Activated CD8-positive, alpha-beta T cell treated with anti-CD3 and anti-CD28 coated beads for 36 hours (primary cell): ENCODE measurements around the gene EIF4EBP2. TPM values are rescaled to one million over a fixed set of nuclear protein-coding genes. Genes with fewer than 3 reads are reported as not detected.

ENCODE experiments used
- ATAC-seq: fragments of 200-7000 bp; cut with Tn5 transposase; one replicate; pipeline ENCODE4 v1.10.0; 2021; ENCODE audit warnings: mild to moderate bottlenecking, moderate library complexity
- CTCF ChIA-PET: fragments of 350-600 bp; sonication (Branson Sonifier 250); formaldehyde crosslinking; loops from one replicate; lab custom pipeline; 2021; ENCODE audit warnings: antibody characterized with exemption; lab: Charles Lee
- POLR2A ChIA-PET: fragments of 350-600 bp; sonication (Branson Sonifier 250); formaldehyde crosslinking; loops from one replicate; lab custom pipeline; 2021; ENCODE audit warnings: antibody characterized with exemption; lab: Charles Lee
- DNase-seq: peaks from one replicate; pipeline ENCODE4 v3.0.0-alpha.2; 2020
- H3K27ac Mint-ChIP-seq: one replicate; pipeline ENCODE4 v1.8.0; 2021; ENCODE audit warnings: mild to moderate bottlenecking, mixed read lengths
- H3K27me3 Mint-ChIP-seq: one replicate; pipeline ENCODE4 v1.8.0; 2021; ENCODE audit warnings: mixed read lengths
- H3K36me3 Mint-ChIP-seq: one replicate; pipeline ENCODE4 v1.8.0; 2021; ENCODE audit warnings: low read depth, mixed read lengths
- H3K4me1 Mint-ChIP-seq: one replicate; pipeline ENCODE4 v1.8.0; 2021; ENCODE audit warnings: low read depth, mixed read lengths
- H3K4me3 Mint-ChIP-seq: one replicate; pipeline ENCODE4 v1.8.0; 2021; ENCODE audit warnings: mild to moderate bottlenecking, moderate library complexity, mixed read lengths
- H3K9me3 Mint-ChIP-seq: one replicate; pipeline ENCODE4 v1.8.0; 2021; ENCODE audit warnings: mixed read lengths
- intact Hi-C: fragments of 100-400 bp; cut with micrococcal nuclease; formaldehyde crosslinking; loops from one replicate; pipeline ENCODE4 v1.10.0; 2022
- total RNA-seq, 2 experiments: library from RNA; stranded (reverse); gene quantifications; one replicate each; pipeline ENCODE4 v1.2.3, GENCODE V29; 2021
- TF ChIP-seq, protein P1 (sequence below): fragments of 200-600 bp; IDR thresholded peaks from one replicate; pipeline ENCODE4 v1.8.0; 2022; ENCODE audit warnings: antibody characterized with exemption, mild to moderate bottlenecking

The EIF4EBP2 gene
- total RNA-seq, 2 experiments from 2014 or later = 23.5 to 24.0 TPM

DNA sequence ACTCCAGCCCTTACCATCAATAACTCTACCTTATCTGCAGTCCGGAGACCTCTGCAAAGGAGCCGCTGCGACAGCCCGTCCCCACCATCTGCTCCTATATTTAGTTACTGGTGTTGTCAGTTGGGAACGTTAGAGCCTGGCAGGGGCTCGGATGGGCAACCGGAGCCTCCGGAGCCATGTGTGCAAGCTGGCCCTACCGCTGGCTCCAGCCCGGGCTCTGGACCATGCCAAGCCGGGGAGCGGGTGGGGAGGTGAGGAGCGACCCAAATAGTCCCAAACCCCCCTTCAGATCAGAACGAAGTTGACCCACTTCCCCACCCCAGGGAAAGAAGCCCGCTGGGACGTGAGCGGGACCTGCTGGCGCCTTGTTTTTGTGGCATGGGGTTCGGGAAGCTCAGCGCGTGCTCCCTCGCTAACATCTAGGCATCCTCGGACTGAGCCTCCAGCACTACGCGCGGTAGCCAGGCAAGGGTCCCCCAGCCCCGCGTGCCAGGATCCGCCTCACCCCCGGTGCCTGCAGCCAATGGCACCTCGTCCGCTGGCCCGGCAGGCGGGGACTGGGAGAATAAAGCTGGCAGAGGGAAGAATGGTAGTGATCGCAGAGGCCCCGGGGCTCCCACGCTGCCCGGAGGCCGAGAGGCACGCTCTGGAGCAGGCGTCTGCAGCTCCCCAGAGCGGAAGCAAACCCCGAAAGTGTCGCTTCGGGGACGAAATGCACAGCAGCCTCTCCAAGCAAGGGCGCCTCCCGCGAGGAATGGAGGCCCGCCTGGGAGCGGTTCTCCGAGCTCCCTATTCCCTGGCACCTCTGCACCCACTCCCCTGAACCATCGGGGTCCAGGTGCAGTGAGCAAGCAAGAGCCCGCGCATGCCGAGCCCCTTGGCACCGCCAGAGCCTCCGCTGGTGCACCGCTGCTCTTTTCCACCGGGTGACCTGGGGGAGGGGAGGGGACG lies 22.2 kb upstream of the EIF4EBP2 start:
- Mint-ChIP-seq H3K9me3 (peaks cover 7% of the 10 kb centered on the region), H3K36me3 (peaks cover 5% of the 10 kb centered on the region), H3K4me3 (peak overlapping the region; percentile 84), H3K4me1 (peaks cover 3% of the 10 kb centered on the region), H3K27ac (peak overlapping the region; percentile 32), H3K27me3 (no peaks in the 10 kb centered on the region)
- DNase-seq = peak; percentile 51
- POLR2A ChIA-PET = interaction anchor here (0.6 to 1.1 kb wide), 7 partner anchors 9 to 110 kb away, joined by 3 to 4 read pairs (median 3); partner anchors contain the start of gene EIF4EBP2
- TF ChIP-seq, protein P1, sequence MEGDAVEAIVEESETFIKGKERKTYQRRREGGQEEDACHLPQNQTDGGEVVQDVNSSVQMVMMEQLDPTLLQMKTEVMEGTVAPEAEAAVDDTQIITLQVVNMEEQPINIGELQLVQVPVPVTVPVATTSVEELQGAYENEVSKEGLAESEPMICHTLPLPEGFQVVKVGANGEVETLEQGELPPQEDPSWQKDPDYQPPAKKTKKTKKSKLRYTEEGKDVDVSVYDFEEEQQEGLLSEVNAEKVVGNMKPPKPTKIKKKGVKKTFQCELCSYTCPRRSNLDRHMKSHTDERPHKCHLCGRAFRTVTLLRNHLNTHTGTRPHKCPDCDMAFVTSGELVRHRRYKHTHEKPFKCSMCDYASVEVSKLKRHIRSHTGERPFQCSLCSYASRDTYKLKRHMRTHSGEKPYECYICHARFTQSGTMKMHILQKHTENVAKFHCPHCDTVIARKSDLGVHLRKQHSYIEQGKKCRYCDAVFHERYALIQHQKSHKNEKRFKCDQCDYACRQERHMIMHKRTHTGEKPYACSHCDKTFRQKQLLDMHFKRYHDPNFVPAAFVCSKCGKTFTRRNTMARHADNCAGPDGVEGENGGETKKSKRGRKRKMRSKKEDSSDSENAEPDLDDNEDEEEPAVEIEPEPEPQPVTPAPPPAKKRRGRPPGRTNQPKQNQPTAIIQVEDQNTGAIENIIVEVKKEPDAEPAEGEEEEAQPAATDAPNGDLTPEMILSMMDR = peak; percentile 31
- peak; percentile 42 for ATAC-seq
- CTCF ChIA-PET = interaction anchor here (0.8 to 3.7 kb wide), 5 partner anchors 10 to 149 kb away, joined by 3 to 35 read pairs (median 4); partner anchors contain the start of gene EIF4EBP2
- intact Hi-C loops = no loop called here

DNA sequence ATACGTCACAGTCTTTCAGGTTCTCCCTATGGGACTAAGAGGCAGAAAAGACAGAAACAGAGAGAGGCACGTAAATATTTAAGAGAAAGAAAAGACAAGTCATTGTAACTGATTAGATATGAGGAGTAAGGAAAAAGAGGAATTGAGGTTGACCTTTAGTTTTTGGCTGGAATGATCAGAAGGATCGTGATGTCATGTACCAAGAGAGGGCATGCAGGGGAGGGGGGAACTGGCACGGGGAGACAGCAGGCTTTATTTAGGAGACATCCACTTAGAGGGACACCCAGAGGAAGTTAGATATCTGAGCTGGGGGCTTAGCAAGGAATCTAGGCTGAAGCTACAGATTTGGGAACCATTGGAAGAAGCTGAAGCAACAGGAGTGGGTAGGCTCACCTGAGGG lies 12.3 kb upstream of the EIF4EBP2 start:
- intact Hi-C loops = no loop called here
- Mint-ChIP-seq H3K4me3 (no peak overlapping the region), H3K4me1 (peaks cover 3% of the 10 kb centered on the region), H3K27me3 (peaks cover 12% of the 10 kb centered on the region), H3K36me3 (no peaks in the 10 kb centered on the region), H3K27ac (no peak overlapping the region), H3K9me3 (no peaks in the 10 kb centered on the region)
- POLR2A ChIA-PET = interaction anchor here (1.2 kb wide), 1 partner anchor 12 kb away, joined by 4 read pairs; no protein-coding TSS in a partner anchor
- no peak for ATAC-seq
- TF ChIP-seq, protein P1 = no peak
- no peak for DNase-seq
- CTCF ChIA-PET = interaction anchor here (1.6 kb wide), 1 partner anchor 11 kb away, joined by 4 read pairs; no protein-coding TSS in a partner anchor

DNA sequence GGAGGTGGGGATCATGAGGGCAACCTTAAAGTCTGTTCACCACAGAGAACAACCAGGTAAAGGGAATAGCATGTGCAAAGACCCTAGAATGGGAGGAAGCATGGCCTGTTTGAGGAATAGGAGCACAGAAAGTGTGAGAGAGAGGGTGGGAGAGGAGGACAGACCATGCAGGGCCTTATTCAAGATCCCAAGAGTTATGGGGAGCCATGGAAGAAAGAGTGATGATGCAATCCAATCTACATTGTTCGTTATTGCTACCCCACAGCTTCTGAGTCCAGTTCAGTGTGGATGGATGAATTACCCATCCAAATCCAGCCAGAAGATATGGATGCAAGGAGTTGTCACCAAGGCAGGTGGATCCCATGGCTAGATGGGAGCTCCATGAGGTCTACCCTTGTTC lies 7.8 kb upstream of the EIF4EBP2 start:
- no peaks in the 10 kb centered on the region for H3K9me3 Mint-ChIP-seq
- DNase-seq (no peak), ATAC-seq (no peak)
- H3K4me3 Mint-ChIP-seq = no peak overlapping the region
- H3K27me3 Mint-ChIP-seq = peaks cover 7% of the 10 kb centered on the region
- TF ChIP-seq, protein P1 = no peak
- POLR2A ChIA-PET = interaction anchor here (1.1 kb wide), 1 partner anchor 85 kb away, joined by 4 read pairs; no protein-coding TSS in a partner anchor
- H3K4me1 Mint-ChIP-seq = no peaks in the 10 kb centered on the region
- intact Hi-C loops = no loop called here
- no peak overlapping the region for H3K27ac Mint-ChIP-seq
- CTCF ChIA-PET = interaction anchor here (1.2 to 2.2 kb wide), 3 partner anchors 9 to 16 kb away, joined by 5 to 7 read pairs (median 6); no protein-coding TSS in a partner anchor
- H3K36me3 Mint-ChIP-seq = no peaks in the 10 kb centered on the region

DNA sequence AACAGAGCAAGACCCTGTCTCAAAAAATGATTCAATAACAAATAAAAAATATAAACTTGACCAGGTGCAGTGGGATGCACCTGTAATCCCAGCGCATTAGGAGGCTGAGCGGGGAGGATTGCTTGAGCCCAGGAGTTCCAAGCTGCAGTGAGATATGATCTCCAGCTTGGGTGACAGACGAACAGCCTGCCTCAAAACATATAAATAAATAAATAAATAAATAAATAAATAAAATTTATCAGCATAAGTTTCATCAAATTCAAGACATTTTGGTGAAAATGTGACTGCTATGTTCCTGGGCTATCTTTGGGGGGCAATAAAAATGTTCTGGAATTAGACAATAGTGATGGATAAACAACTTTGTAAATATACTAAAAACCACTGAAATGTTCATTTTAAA lies 4.8 kb upstream of the EIF4EBP2 start:
- POLR2A ChIA-PET = no interaction called here
- no peak for ATAC-seq
- TF ChIP-seq, protein P1 = no peak
- Mint-ChIP-seq H3K27ac (no peak overlapping the region), H3K4me1 (peaks cover 9% of the 10 kb centered on the region), H3K36me3 (no peaks in the 10 kb centered on the region), H3K27me3 (no peaks in the 10 kb centered on the region), H3K4me3 (no peak overlapping the region), H3K9me3 (no peaks in the 10 kb centered on the region)
- CTCF ChIA-PET = interaction anchor here (0.8 to 1.7 kb wide), 2 partner anchors 12 to 16 kb away, joined by 3 to 5 read pairs; no protein-coding TSS in a partner anchor
- no peak for DNase-seq
- intact Hi-C loops = no loop called here
